Activated CD4-positive, CD25-positive, alpha-beta regulatory T cell treated with anti-CD3 and anti-CD28 coated beads, Interleukin-2, amount 50 U/mL, for 72 hours (primary cell): ENCODE data around the gene PLA2G2E.

Experiments used
- DNase-seq: peaks from one replicate; pipeline ENCODE4 v3.0.0; 2021

PLA2G2E gene, protein sequence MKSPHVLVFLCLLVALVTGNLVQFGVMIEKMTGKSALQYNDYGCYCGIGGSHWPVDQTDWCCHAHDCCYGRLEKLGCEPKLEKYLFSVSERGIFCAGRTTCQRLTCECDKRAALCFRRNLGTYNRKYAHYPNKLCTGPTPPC

DNA sequence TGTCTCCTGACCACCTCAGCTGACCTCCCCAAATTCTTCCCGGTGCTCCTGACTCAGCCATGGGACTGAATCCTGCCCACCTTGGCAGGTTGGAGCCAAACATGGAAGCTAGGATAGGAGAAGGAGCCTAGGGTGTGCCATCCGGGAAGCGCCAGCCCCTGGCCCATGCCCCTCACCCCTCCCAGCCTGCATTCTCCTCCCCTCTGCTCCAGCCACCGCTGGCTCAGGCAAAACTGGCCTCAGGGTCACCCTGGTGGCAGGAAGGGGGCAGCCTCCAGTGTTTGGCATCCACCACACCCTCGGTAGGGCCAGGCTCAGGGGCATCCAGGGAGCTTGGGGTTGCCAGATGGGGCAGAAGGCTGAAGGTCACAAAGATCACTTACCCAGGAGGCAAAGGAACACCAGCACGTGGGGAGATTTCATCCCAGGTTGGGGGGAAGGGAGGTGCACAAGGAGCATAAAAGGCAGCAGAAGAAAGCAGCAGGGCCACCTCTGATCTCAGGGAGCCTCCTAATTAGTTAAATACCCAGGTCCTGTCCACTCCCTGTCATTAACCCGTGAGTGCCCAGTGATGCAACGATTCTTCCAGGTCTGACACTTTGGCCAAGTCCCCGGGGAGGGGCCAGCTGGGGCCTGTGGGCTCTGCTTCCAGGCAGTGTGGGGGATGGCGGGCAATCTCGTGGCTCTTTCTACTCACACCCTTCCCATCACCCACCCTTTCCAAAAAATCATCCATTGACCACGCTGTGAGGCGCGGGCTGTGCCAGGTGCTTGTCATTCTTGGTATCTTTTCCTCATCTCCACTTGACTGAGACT, at the start of gene PLA2G2E:
Gene PLA2G2E (minus strand): TSS at position 481 of the 816 bp plus-strand sequence. CDS start 58 bp downstream, at position 423.
- DNase-seq, result no peak

GRCh38 chr1:19971664-19972063, 48.2 kb upstream of the PLA2G2E start:
- DNase-seq, result no peak

GRCh38 chr1:19969898-19970660, 46.7 kb upstream of the PLA2G2E start:
- no peak for DNase-seq

GRCh38 chr1:19967808-19968207, 44.4 kb upstream of the PLA2G2E start:
- no peak for DNase-seq

GRCh38 chr1:19964542-19964941, 41.1 kb upstream of the PLA2G2E start:
- DNase-seq, result no peak

GRCh38 chr1:19963636-19964035, 40.2 kb upstream of the PLA2G2E start:
- DNase-seq, result no peak

DNA sequence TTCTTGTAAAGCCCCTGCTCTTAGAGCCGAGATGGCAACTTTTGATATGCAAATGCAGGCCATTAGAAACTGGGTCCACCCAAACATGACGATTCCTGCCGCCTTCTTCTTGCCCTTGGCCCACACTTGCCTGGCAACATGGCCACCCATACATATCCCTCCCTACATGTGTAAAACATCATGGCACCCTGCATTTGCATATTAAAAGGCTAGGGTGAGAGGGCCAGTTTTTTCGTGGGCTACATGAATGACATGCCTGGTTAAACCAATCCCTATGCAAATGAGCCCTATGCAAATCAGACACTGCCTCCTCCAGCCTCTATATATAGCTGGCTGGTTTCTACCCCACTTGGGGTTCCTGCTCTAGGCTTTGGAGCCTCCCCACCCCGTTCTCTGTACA, 37.2 kb upstream of the PLA2G2E start:
- no peak for DNase-seq

GRCh38 chr1:19957779-19958178, 34.4 kb upstream of the PLA2G2E start:
- no peak for DNase-seq

GRCh38 chr1:19955534-19956170, 32.2 kb upstream of the PLA2G2E start:
- no peak for DNase-seq

GRCh38 chr1:19954059-19954458, 30.6 kb upstream of the PLA2G2E start:
- DNase-seq, result no peak

- no peak for DNase-seq
Measured at GRCh38 chr1:19949016-19949415, 25.6 kb upstream of the PLA2G2E start.

DNA sequence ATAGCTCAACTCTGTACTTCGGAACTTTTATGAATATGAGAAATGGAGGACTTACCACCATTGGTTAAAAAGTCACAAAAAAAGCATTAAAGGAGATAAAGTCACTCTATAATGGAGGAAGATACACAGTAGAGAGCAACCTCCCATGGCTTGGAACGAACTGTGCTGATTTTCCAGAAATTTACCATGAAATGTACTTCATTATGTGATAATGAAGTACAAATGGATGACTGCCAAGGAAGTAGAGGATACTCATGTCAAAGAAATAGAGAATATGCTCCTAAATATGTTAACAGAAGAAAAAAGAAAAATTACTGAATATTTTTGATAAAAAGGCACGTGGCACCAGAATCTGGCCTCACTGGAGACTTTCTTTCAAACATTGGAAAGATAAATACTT, 23.6 kb upstream of the PLA2G2E start:
- DNase-seq, result no peak

- DNase-seq, result no peak
Measured at GRCh38 chr1:19946331-19946751, 22.9 kb upstream of the PLA2G2E start.

GRCh38 chr1:19945914-19946313, 22.5 kb upstream of the PLA2G2E start:
- no peak for DNase-seq

- DNase-seq, result no peak
Measured at GRCh38 chr1:19942657-19943056, 19.2 kb upstream of the PLA2G2E start.

DNA sequence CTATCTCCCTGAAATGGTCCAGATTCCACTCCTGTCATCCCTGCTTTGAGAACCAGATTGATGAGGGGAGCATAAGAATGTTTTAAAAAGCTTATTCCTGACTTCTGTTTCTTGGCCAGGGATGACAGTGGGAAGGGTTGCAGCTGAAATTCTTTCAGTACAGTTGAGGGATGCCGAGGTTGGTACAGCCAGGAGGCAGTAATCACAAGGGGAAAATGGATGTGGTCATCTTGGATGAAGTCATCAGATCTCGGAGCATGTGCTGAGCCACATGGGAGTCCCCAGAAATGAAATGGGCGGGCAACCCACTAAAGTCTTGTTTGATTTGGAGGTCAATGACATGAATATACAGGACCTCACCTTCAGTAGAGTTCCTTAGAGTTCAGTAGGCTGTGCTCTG, 18.7 kb upstream of the PLA2G2E start:
- DNase-seq, result no peak

GRCh38 chr1:19941206-19941568, 17.8 kb upstream of the PLA2G2E start:
- no peak for DNase-seq

- no peak for DNase-seq
Measured at GRCh38 chr1:19940486-19941205, 17.2 kb upstream of the PLA2G2E start.

DNA sequence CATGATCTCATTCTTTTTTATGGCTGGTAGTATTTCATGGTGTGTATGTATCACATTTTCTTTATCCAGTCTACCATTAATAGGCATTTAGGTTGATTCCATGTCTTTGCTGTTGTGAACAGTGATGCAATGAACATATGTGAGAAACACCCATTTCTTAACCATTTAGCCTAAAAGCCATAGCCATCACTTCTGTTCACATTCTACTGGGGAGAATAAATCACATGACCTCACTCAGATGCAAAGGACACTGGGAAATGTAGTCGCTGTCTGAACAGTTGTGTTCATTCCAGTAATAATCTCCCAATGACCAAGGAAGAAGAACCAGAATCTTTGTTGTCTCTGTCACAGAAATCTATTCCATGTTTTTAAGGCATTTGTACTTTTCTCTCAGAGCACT, 15.1 kb upstream of the PLA2G2E start:
- DNase-seq, result no peak

- DNase-seq, result no peak
Measured at GRCh38 chr1:19936061-19936750, 12.8 kb upstream of the PLA2G2E start.

DNA sequence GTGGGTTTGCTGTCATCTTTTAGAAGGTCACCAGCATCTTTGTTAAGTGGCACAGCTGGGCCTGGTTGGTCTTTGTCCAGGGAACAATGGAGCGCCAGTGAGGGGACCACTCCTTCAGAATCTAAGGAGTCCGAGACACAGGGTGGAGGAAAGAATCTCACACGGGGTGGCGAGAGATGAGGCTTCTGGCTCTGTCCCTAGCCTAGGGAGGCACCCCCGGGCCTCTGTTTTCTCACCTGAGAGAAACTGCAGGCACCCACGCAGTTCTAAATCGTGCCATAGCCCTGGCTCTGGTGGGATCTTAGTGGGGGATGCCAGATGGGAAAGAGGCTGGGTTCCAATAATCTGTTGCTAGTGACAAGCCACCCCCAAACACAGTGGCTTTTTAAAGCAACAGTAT, 10.9 kb upstream of the PLA2G2E start:
- DNase-seq, result no peak

- DNase-seq, result no peak
Measured at GRCh38 chr1:19932866-19933265, 9.4 kb upstream of the PLA2G2E start.
